DND-41 (cell line): Measurements from ENCODE around the gene EPAS1.

ENCODE experiments used
- EZH2 ChIP-seq: IDR thresholded peaks from 3 replicates; pipeline ENCODE4 v1.6.1; 2012; ENCODE audit warnings: borderline replicate concordance, low read depth, mild to moderate bottlenecking, moderate library complexity, low read length, inconsistent platforms; ENCODE audit not compliant: severe bottlenecking
- TF ChIP-seq, protein P1 (sequence below): IDR thresholded peaks from 2 replicates; pipeline ENCODE4 v1.5.1; 2012; ENCODE audit warnings: borderline replicate concordance, low read length, moderate library complexity, mild to moderate bottlenecking; ENCODE audit not compliant: poor library complexity, severe bottlenecking; ENCODE audit errors: extremely low read depth

DNA sequence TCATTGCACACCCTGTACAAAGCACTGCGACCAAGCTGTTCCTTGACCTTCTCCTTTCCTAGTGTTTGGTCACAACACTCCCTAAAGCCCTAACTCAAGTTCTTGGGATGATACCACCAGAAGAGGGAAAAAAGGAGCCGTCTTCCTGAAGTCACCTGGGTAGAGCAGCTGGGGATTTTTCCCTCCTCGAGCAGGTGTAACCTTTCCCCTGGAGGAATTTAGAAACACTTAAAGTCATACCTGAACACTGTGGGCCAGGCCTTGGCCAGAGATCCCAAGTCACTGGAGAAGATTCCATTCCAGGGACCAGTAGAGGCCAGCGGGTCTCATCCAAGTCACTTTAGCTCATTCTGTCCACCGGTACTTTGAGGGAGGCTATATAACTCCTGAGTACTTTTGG, 13.2 kb downstream of the EPAS1 start:
- TF ChIP-seq, protein P1, sequence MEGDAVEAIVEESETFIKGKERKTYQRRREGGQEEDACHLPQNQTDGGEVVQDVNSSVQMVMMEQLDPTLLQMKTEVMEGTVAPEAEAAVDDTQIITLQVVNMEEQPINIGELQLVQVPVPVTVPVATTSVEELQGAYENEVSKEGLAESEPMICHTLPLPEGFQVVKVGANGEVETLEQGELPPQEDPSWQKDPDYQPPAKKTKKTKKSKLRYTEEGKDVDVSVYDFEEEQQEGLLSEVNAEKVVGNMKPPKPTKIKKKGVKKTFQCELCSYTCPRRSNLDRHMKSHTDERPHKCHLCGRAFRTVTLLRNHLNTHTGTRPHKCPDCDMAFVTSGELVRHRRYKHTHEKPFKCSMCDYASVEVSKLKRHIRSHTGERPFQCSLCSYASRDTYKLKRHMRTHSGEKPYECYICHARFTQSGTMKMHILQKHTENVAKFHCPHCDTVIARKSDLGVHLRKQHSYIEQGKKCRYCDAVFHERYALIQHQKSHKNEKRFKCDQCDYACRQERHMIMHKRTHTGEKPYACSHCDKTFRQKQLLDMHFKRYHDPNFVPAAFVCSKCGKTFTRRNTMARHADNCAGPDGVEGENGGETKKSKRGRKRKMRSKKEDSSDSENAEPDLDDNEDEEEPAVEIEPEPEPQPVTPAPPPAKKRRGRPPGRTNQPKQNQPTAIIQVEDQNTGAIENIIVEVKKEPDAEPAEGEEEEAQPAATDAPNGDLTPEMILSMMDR = no peak
- no peak for TF ChIP-seq EZH2
